Measurements from ENCODE around the gene MAP3K9.

The MAP3K9 gene

DNA sequence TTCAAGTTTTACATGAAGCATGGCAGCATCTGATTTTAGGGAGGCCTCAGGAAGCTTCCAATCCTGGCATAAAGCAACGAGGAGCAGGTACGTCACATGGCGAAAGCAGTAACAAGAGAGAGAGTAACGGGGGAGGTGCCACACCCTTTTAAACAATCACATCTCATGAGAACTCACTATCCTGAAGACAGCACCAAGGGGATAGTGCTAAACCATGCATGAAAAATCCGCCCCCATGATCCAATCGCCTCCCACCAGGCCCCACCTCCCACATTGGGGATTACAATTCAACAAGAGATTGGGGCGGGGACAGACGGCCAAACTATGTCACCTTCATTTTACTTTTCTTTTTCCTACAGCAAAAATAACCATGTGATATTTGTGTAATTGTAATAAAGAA lies 7.2 kb upstream of the MAP3K9 start:
- DNase-seq = no peak
- no peak overlapping the region for H3K4ac ChIP-seq (ENCODE audit: low read depth, low read length)
- no peak overlapping the region for H3K4me3 ChIP-seq (ENCODE audit: low read depth, low read length)
- H3K36me3 ChIP-seq (ENCODE audit: control insufficient read depth in 1 of 2, insufficient read depth in 2 of 2, low read length in 2 of 2) = no peaks in the 10 kb centered on the region
- H2BK12ac ChIP-seq (ENCODE audit: low read length) = no peak overlapping the region
- no peaks in the 10 kb centered on the region for H3K79me2 ChIP-seq (ENCODE audit: control insufficient read depth, insufficient read depth, low read length, poor library complexity)
- no peaks in the 10 kb centered on the region for H3K9me3 ChIP-seq (ENCODE audit: insufficient read depth, low read depth, low read length)
- H3K18ac ChIP-seq (ENCODE audit: low read length) = no peak overlapping the region
- no peak overlapping the region for H3K4me2 ChIP-seq (ENCODE audit: low read length)
- no peak overlapping the region for H2BK120ac ChIP-seq (ENCODE audit: insufficient read depth, low read length, poor library complexity)
- H4K12ac ChIP-seq (ENCODE audit: low read depth, low read length) = no peak overlapping the region
- H2BK5ac ChIP-seq (ENCODE audit: low read depth, low read length, poor library complexity) = no peak overlapping the region
- WGBS (ENCODE audit: extremely low coverage, insufficient coverage, insufficient read length) = no CpG with 5 or more reads among the region's 8 CpGs
- no peak overlapping the region for H4K91ac ChIP-seq (ENCODE audit: low read depth, low read length)
- H2AFZ ChIP-seq (ENCODE audit: insufficient read depth, low read length, poor library complexity) = no peak overlapping the region
- H3K79me1 ChIP-seq (ENCODE audit: low read length) = peaks cover 2% of the 10 kb centered on the region
- H3K14ac ChIP-seq (ENCODE audit: low read length) = no peak overlapping the region
- H3K4me1 ChIP-seq (ENCODE audit: control insufficient read depth in 1 of 2, insufficient read depth in 2 of 2, low read length in 2 of 2) = peaks cover 4 to 12% of the 10 kb centered on the region in 2 experiments
- no peak overlapping the region for H4K8ac ChIP-seq (ENCODE audit: low read depth, low read length)
- H3K27me3 ChIP-seq (ENCODE audit: insufficient read depth, low read length) = no peaks in the 10 kb centered on the region
- H3K23ac ChIP-seq (ENCODE audit: low read length) = no peak overlapping the region
- no peak overlapping the region for H3K9ac ChIP-seq (ENCODE audit: low read length)
- no peak overlapping the region for H2AK5ac ChIP-seq (ENCODE audit: low read length)
- H3K27ac ChIP-seq (ENCODE audit: low read depth, low read length) = no peak overlapping the region

- Histone ChIP-seq H2BK5ac (ENCODE audit: low read depth, low read length, poor library complexity) (no peak overlapping the region), H2BK120ac (ENCODE audit: insufficient read depth, low read length, poor library complexity) (no peak overlapping the region), H4K12ac (ENCODE audit: low read depth, low read length) (no peak overlapping the region), H3K23ac (ENCODE audit: low read length) (no peak overlapping the region), H3K79me2 (ENCODE audit: control insufficient read depth, insufficient read depth, low read length, poor library complexity) (peaks cover 2% of the 10 kb centered on the region), H3K9ac (ENCODE audit: low read length) (no peak overlapping the region), H3K14ac (ENCODE audit: low read length) (no peak overlapping the region), H3K4me2 (ENCODE audit: low read length) (no peak overlapping the region), H3K4me3 (ENCODE audit: low read depth, low read length) (no peak overlapping the region), H3K4ac (ENCODE audit: low read depth, low read length) (no peak overlapping the region), H3K4me1 (ENCODE audit: control insufficient read depth in 1 of 2, insufficient read depth in 2 of 2, low read length in 2 of 2) (peaks cover 8 to 15% of the 10 kb centered on the region in 2 experiments), H4K91ac (ENCODE audit: low read depth, low read length) (no peak overlapping the region), H2BK12ac (ENCODE audit: low read length) (no peak overlapping the region), H3K27ac (ENCODE audit: low read depth, low read length) (no peak overlapping the region), H3K27me3 (ENCODE audit: insufficient read depth, low read length) (no peaks in the 10 kb centered on the region), H3K9me3 (ENCODE audit: insufficient read depth, low read depth, low read length) (no peaks in the 10 kb centered on the region), H3K36me3 (ENCODE audit: control insufficient read depth in 1 of 2, insufficient read depth in 2 of 2, low read length in 2 of 2) (no peaks in the 10 kb centered on the region), H4K8ac (ENCODE audit: low read depth, low read length) (no peak overlapping the region), H3K18ac (ENCODE audit: low read length) (no peak overlapping the region), H2AFZ (ENCODE audit: insufficient read depth, low read length, poor library complexity) (no peak overlapping the region), H2AK5ac (ENCODE audit: low read length) (no peak overlapping the region), H3K79me1 (ENCODE audit: low read length) (peaks cover 8% of the 10 kb centered on the region)
- no CpG with 5 or more reads among the region's 1 CpG for WGBS (ENCODE audit: extremely low coverage, insufficient coverage, insufficient read length)
- DNase-seq = no peak
These were observed 5.2 kb upstream of the MAP3K9 start for GRCh38 chr14:70814466-70814865.

GRCh38 chr14:70812124-70812818 lies 3.0 kb upstream of the MAP3K9 start:
- Histone ChIP-seq H3K4me1 (ENCODE audit: control insufficient read depth in 1 of 2, insufficient read depth in 2 of 2, low read length in 2 of 2) (peaks cover 8 to 15% of the 10 kb centered on the region in 2 experiments), H2BK12ac (ENCODE audit: low read length) (no peak overlapping the region), H3K79me2 (ENCODE audit: control insufficient read depth, insufficient read depth, low read length, poor library complexity) (peaks cover 8% of the 10 kb centered on the region), H3K14ac (ENCODE audit: low read length) (no peak overlapping the region), H3K9ac (ENCODE audit: low read length) (no peak overlapping the region), H3K27me3 (ENCODE audit: insufficient read depth, low read length) (no peaks in the 10 kb centered on the region), H3K36me3 (ENCODE audit: control insufficient read depth in 1 of 2, insufficient read depth in 2 of 2, low read length in 2 of 2) (no peaks in the 10 kb centered on the region), H3K9me3 (ENCODE audit: insufficient read depth, low read depth, low read length) (no peaks in the 10 kb centered on the region), H3K4me2 (ENCODE audit: low read length) (peak overlapping the region; percentile 14), H3K23ac (ENCODE audit: low read length) (no peak overlapping the region), H2BK120ac (ENCODE audit: insufficient read depth, low read length, poor library complexity) (no peak overlapping the region), H4K12ac (ENCODE audit: low read depth, low read length) (no peak overlapping the region), H3K4me3 (ENCODE audit: low read depth, low read length) (no peak overlapping the region), H2AFZ (ENCODE audit: insufficient read depth, low read length, poor library complexity) (no peak overlapping the region), H3K18ac (ENCODE audit: low read length) (no peak overlapping the region), H2BK5ac (ENCODE audit: low read depth, low read length, poor library complexity) (no peak overlapping the region), H3K79me1 (ENCODE audit: low read length) (peaks cover 13% of the 10 kb centered on the region), H4K8ac (ENCODE audit: low read depth, low read length) (no peak overlapping the region), H4K91ac (ENCODE audit: low read depth, low read length) (no peak overlapping the region), H2AK5ac (ENCODE audit: low read length) (no peak overlapping the region), H3K4ac (ENCODE audit: low read depth, low read length) (no peak overlapping the region), H3K27ac (ENCODE audit: low read depth, low read length) (no peak overlapping the region)
- WGBS (ENCODE audit: extremely low coverage, insufficient coverage, insufficient read length) = no CpG with 5 or more reads among the region's 2 CpGs
- DNase-seq = peak; percentile 60 to 89

GRCh38 chr14:70811578-70811977 lies 2.3 kb upstream of the MAP3K9 start:
- Histone ChIP-seq H3K4me2 (ENCODE audit: low read length) (no peak overlapping the region), H3K9me3 (ENCODE audit: insufficient read depth, low read depth, low read length) (no peaks in the 10 kb centered on the region), H3K4me3 (ENCODE audit: low read depth, low read length) (no peak overlapping the region), H3K9ac (ENCODE audit: low read length) (no peak overlapping the region), H2AFZ (ENCODE audit: insufficient read depth, low read length, poor library complexity) (no peak overlapping the region), H4K12ac (ENCODE audit: low read depth, low read length) (no peak overlapping the region), H3K23ac (ENCODE audit: low read length) (no peak overlapping the region), H2BK120ac (ENCODE audit: insufficient read depth, low read length, poor library complexity) (no peak overlapping the region), H3K27ac (ENCODE audit: low read depth, low read length) (peak overlapping the region; percentile 69), H3K79me2 (ENCODE audit: control insufficient read depth, insufficient read depth, low read length, poor library complexity) (peaks cover 8% of the 10 kb centered on the region), H3K14ac (ENCODE audit: low read length) (no peak overlapping the region), H3K27me3 (ENCODE audit: insufficient read depth, low read length) (no peaks in the 10 kb centered on the region), H3K4me1 (ENCODE audit: control insufficient read depth in 1 of 2, insufficient read depth in 2 of 2, low read length in 2 of 2) (peaks cover 8 to 15% of the 10 kb centered on the region in 2 experiments), H2AK5ac (ENCODE audit: low read length) (no peak overlapping the region), H3K36me3 (ENCODE audit: control insufficient read depth in 1 of 2, insufficient read depth in 2 of 2, low read length in 2 of 2) (no peaks in the 10 kb centered on the region), H3K18ac (ENCODE audit: low read length) (no peak overlapping the region), H2BK5ac (ENCODE audit: low read depth, low read length, poor library complexity) (no peak overlapping the region), H3K4ac (ENCODE audit: low read depth, low read length) (no peak overlapping the region), H4K8ac (ENCODE audit: low read depth, low read length) (no peak overlapping the region), H4K91ac (ENCODE audit: low read depth, low read length) (no peak overlapping the region), H2BK12ac (ENCODE audit: low read length) (no peak overlapping the region), H3K79me1 (ENCODE audit: low read length) (peaks cover 13% of the 10 kb centered on the region)
- no CpG with 5 or more reads among the region's 2 CpGs for WGBS (ENCODE audit: extremely low coverage, insufficient coverage, insufficient read length)
- peak in 1 of 2 donors; percentile 61 for DNase-seq
